MG63 (cell line): ENCODE measurements around the gene GLRX5. TPM values are rescaled to one million over a fixed set of nuclear protein-coding genes. Genes with fewer than 3 reads are reported as not detected.

Experiments used
- DNase-seq: peaks from one replicate; pipeline ENCODE4 v3.0.0-alpha.2; 2020
- H3K27me3 ChIP-seq: fragments of 250-450 bp; sonication (Bioruptor Pico); 2 replicates; pipeline ENCODE4 v1.5.1; 2020; ENCODE audit warnings: mild to moderate bottlenecking, moderate library complexity
- H3K36me3 ChIP-seq: fragments of 250-450 bp; sonication (Bioruptor Pico); 2 replicates; pipeline ENCODE4 v1.5.1; 2020; ENCODE audit warnings: mild to moderate bottlenecking, moderate library complexity
- H3K4me3 ChIP-seq: fragments of 250-450 bp; sonication (Bioruptor Pico); 2 replicates; pipeline ENCODE4 v1.5.1; 2020; ENCODE audit warnings: mild to moderate bottlenecking, moderate library complexity
- H3K9me3 ChIP-seq: fragments of 250-450 bp; sonication (Bioruptor Pico); 2 replicates; pipeline ENCODE4 v1.5.1; 2020; ENCODE audit warnings: mild to moderate bottlenecking, moderate library complexity
- total RNA-seq: library from RNA; depleted of rRNA; stranded (reverse); fragments of >200 nt; shearing (Covaris generic); gene quantifications from 2 replicates; pipeline ENCODE4 v1.2.3, GENCODE V29; 2014; ENCODE audit warnings: low replicate concordance; rRNA removed

GLRX5 gene
- 31.5 and 38.1 TPM in 2 replicates for total RNA-seq

DNA sequence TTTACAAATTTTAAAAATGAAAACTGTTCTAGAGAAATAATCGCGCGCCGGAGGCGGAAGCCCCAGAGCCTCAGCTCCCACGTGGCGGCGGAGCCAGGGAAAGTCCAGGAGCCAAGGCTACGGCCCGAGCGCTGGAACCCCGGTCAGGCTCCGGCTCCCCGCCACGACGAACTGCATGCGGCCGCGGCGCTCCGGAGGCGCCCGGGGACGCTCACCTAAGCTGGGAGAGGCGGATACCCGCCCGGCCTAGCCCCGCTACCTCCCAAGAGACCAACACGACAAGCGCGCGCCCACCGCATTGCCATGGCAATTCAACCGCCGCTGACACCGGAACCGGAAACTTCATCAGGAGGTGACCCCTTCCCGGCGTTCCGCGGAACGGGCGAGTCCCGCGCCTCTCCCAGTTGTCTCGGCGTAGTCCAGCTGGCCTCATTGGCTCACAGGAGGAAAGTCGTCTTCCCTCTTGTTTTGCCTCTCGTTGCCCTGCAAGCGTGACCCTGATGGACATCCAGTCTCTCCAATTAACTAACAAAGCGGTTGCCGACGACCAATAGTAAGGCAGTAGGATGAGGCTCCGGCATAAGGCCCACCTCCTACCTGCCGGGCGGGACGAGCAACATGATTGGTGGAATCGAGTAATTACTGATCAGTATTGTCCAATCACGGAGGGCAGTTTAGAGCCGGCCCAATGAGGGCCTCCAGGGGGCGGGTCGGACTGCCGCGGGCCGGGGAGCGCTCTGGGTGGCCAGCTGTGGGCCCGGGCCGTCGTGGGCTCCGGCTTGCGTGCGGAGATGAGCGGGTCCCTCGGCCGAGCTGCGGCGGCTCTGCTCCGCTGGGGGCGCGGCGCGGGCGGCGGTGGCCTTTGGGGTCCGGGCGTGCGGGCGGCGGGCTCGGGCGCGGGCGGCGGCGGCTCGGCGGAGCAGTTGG lies at the start of gene GLRX5:
TSS of gene GLRX5 (plus strand) at position 752 of the 927 bp plus-strand sequence. CDS start at position 792, 40 bp downstream.
- Histone ChIP-seq H3K27me3 (no peaks in the 10 kb centered on the region), H3K9me3 (no peaks in the 10 kb centered on the region), H3K4me3 (peak within 1 kb of the TSS; percentile 87), H3K36me3 (peaks cover 18% of the 10 kb centered on the region)
- DNase-seq, result peak; percentile 96

GRCh38 chr14:95485222-95485819 lies 49.5 kb upstream of the GLRX5 start:
- H3K36me3 ChIP-seq, result no peaks in the 10 kb centered on the region
- H3K4me3 ChIP-seq, result no peak overlapping the region
- H3K9me3 ChIP-seq, result no peaks in the 10 kb centered on the region
- DNase-seq, result no peak
- H3K27me3 ChIP-seq, result no peaks in the 10 kb centered on the region

DNA sequence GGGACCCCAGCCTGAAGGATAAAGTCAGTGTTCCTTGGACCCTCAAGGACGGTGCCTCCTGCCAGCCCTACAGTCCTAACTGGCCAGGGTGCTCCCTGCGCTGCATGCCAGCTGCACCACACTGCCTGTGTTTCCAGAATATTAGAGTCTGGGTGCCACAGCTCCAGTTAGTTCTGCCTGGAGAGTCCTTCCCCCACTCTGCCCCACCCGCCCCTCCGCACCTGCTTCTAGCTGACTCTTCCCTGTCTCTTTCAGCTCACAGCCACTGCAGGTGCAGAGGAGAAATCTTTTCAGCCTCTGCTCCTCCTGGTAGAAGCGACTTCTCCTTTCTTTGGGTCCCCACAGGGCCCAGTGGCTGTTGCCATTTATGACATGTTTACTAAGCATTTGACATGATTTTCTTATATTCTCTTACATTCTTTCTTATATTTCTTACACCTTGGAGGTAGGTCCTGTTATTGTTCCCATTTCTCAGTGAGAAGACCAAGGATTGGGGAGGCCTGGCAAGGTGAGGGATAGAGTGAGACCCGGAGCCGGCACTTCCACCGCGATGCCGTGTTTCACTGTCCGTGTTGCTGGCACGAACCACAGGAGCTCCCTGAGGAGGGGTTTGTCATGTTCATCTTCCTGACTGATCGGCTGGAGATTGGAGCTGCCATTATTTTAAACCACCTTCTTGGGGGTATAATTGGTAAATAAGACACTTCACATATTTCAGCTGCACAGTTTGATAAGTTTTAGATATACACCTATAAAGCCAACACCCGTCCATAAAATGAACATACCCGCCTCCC lies 47.8 kb upstream of the GLRX5 start:
- H3K4me3 ChIP-seq, result no peak overlapping the region
- no peaks in the 10 kb centered on the region for H3K27me3 ChIP-seq
- no peak for DNase-seq
- H3K36me3 ChIP-seq, result no peaks in the 10 kb centered on the region
- no peaks in the 10 kb centered on the region for H3K9me3 ChIP-seq

GRCh38 chr14:95487669-95488084 lies 47.2 kb upstream of the GLRX5 start:
- no peaks in the 10 kb centered on the region for H3K9me3 ChIP-seq
- H3K4me3 ChIP-seq, result no peak overlapping the region
- H3K36me3 ChIP-seq, result no peaks in the 10 kb centered on the region
- no peak for DNase-seq
- no peaks in the 10 kb centered on the region for H3K27me3 ChIP-seq

GRCh38 chr14:95488376-95489213 lies 46.3 kb upstream of the GLRX5 start:
- no peak for DNase-seq
- Histone ChIP-seq H3K27me3 (no peaks in the 10 kb centered on the region), H3K36me3 (no peaks in the 10 kb centered on the region), H3K9me3 (no peaks in the 10 kb centered on the region), H3K4me3 (no peak overlapping the region)

DNA sequence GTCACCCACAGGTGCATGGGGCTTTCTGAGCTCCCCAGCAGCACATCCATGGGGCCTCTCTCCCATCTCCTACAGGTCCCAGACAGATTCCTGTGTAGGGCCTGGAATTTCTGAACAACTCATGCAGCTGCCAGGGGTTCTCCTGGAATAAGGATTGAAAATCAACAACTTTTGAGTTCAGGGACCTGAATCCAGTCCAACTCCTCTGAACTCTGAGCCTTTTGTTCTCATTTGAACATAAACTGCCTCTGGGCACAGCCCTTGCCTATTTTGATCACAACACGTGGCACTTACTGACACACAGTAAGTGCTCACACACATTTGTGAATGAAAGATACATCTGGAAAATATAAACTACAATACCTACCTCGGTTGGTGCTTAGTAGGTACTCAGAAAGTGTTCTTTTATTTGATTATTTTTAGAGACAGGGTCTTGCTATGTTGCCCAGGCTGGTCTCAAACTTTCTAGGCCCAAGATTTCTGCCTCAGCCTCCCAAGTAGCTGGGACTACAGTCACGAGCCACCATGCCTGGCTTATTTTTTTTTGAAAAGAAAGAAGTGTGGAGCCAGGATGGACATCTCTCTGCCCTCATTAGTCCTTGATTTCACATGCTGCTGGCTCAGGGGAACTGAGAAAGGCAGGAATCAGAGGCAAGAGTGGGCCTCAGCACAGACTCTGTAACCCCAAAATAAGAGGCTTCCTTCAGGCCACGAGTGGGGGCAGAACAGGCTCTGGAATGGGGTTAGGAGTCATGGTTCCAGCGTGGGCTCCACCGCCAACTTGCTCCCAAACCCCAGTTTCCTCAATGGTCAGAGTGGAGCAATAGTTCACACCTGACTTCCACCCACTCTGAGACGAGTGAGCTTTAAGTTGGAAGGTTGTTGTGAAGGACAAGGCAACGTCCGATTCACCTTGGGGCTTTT lies 45.4 kb upstream of the GLRX5 start:
- no peaks in the 10 kb centered on the region for H3K9me3 ChIP-seq
- no peaks in the 10 kb centered on the region for H3K36me3 ChIP-seq
- H3K4me3 ChIP-seq, result no peak overlapping the region
- H3K27me3 ChIP-seq, result no peaks in the 10 kb centered on the region
- no peak for DNase-seq

- H3K36me3 ChIP-seq, result no peaks in the 10 kb centered on the region
- H3K9me3 ChIP-seq, result no peaks in the 10 kb centered on the region
- no peak for DNase-seq
- H3K4me3 ChIP-seq, result no peak overlapping the region
- H3K27me3 ChIP-seq, result no peaks in the 10 kb centered on the region
These were observed 44.7 kb upstream of the GLRX5 start for GRCh38 chr14:95490138-95490509.

- H3K36me3 ChIP-seq, result no peaks in the 10 kb centered on the region
- DNase-seq, result peak; percentile 64
- H3K27me3 ChIP-seq, result no peaks in the 10 kb centered on the region
- no peak overlapping the region for H3K4me3 ChIP-seq
- no peaks in the 10 kb centered on the region for H3K9me3 ChIP-seq
These were observed 44.0 kb upstream of the GLRX5 start for GRCh38 chr14:95490727-95491451.

GRCh38 chr14:95491936-95492608 lies 42.8 kb upstream of the GLRX5 start:
- no peaks in the 10 kb centered on the region for H3K9me3 ChIP-seq
- H3K4me3 ChIP-seq, result no peak overlapping the region
- DNase-seq, result no peak
- H3K27me3 ChIP-seq, result no peaks in the 10 kb centered on the region
- H3K36me3 ChIP-seq, result no peaks in the 10 kb centered on the region

- Histone ChIP-seq H3K27me3 (no peaks in the 10 kb centered on the region), H3K9me3 (no peaks in the 10 kb centered on the region), H3K4me3 (no peak overlapping the region), H3K36me3 (no peaks in the 10 kb centered on the region)
- DNase-seq, result no peak
These were observed 41.3 kb upstream of the GLRX5 start for GRCh38 chr14:95493503-95493902.

GRCh38 chr14:95493976-95494375 lies 40.9 kb upstream of the GLRX5 start:
- no peaks in the 10 kb centered on the region for H3K9me3 ChIP-seq
- H3K36me3 ChIP-seq, result no peaks in the 10 kb centered on the region
- no peak for DNase-seq

DNA sequence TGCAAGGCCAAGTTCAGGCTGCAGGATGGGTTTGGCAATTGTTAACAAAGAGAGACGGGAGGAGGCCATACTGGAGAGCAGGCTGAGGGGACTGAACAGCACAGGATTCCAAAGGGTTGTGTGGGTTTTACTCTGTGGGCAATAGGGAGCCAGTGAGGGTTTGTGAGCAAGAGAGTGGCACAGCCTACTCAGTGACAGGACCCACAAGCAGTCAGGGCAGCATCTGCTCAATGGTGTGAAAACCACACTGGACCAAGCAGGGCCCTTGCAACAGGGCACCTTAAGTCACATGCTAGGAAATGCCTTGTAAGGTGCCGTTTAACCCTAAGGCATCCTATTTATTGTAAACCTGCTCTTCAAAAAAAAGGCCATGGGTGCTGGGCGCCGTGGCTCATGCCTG lies 40.4 kb upstream of the GLRX5 start:
- Histone ChIP-seq H3K9me3 (no peaks in the 10 kb centered on the region), H3K27me3 (no peaks in the 10 kb centered on the region), H3K4me3 (no peak overlapping the region), H3K36me3 (no peaks in the 10 kb centered on the region)
- DNase-seq, result no peak

More at GRCh38 chr14:95493976-95494375, 40.9 kb upstream of the GLRX5 start:
- H3K4me3 ChIP-seq, result no peak overlapping the region
- no peaks in the 10 kb centered on the region for H3K27me3 ChIP-seq

GRCh38 chr14:95495076-95495475 lies 39.8 kb upstream of the GLRX5 start:
- Histone ChIP-seq H3K36me3 (no peaks in the 10 kb centered on the region), H3K4me3 (no peak overlapping the region), H3K9me3 (no peaks in the 10 kb centered on the region), H3K27me3 (no peaks in the 10 kb centered on the region)
- DNase-seq, result no peak

DNA sequence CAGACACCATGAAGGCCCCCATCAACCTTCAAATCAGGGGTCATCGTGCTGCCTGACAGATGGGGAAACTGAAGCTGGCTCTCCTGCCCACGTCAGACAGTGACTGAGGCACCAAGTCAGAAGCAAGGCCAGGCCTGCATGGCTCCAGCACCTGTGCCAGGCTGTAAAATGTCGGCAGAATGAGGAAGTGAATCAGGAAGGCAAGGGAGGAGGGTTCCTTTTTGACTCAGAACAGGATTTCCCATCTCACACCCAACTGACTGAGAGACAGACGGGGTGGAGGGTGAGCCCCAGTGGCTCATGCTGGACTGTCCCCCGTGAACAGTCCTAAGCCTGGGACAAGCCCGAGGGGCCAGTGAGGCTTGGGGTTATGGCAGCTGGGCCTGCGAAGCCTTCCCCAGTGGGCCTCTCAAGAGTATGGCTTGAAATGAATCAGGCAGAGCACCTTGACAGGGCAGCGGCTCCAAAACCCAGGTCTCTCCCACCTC lies 39.3 kb upstream of the GLRX5 start:
- no peak overlapping the region for H3K4me3 ChIP-seq
- H3K27me3 ChIP-seq, result no peaks in the 10 kb centered on the region
- no peak for DNase-seq
- H3K36me3 ChIP-seq, result no peaks in the 10 kb centered on the region
- H3K9me3 ChIP-seq, result no peaks in the 10 kb centered on the region
